D341Med (cell line): ENCODE data around the gene NIPSNAP2.
"Not testable (repeated sequence)": the region's sequence is repeated elsewhere in the genome, so short reads cannot be mapped to it uniquely, and the experiment has no call there.

Experiments
- DNase-seq: peaks from one replicate; pipeline ENCODE4 v3.0.0; 2012; ENCODE audit warnings: low spot score

Gene NIPSNAP2

GRCh38 chr7:55975988-55976633 lies 11.7 kb downstream of the NIPSNAP2 start:
- no peak for DNase-seq

GRCh38 chr7:55977831-55978230 lies 13.4 kb downstream of the NIPSNAP2 start:
- DNase-seq = peak; percentile 37

GRCh38 chr7:55980266-55980665 lies 15.9 kb downstream of the NIPSNAP2 start:
- DNase-seq = no peak

DNA sequence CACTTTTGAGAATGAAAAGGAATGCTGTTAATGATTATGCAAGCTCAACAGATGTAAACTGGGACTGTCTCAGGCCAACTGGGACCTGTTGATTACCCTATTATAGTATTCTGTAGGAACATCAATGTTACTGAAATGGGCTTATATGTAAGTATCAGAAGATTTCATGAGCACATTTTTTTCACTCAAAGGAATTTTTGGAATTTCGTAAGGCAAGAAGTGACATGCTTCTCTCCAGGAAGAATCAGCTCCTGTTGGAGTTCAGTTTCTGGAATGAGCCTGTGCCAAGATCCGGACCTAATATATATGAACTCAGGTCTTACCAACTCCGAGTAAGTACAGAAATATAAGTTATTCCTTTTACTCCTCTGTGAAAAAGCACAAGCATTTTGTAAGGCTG lies 19.2 kb downstream of the NIPSNAP2 start:
- DNase-seq = no peak

- no peak for DNase-seq
These were observed 28.0 kb downstream of the NIPSNAP2 start for GRCh38 chr7:55992346-55992745.

- DNase-seq = no peak
These were observed 32.6 kb downstream of the NIPSNAP2 start for GRCh38 chr7:55996856-55997500.

- DNase-seq = no peak
These were observed 39.4 kb downstream of the NIPSNAP2 start for GRCh38 chr7:56003749-56004148.

GRCh38 chr7:56007167-56007652 lies 42.8 kb downstream of the NIPSNAP2 start:
- DNase-seq = no peak

- no peak for DNase-seq
These were observed 43.5 kb downstream of the NIPSNAP2 start for GRCh38 chr7:56007891-56008290.

DNA sequence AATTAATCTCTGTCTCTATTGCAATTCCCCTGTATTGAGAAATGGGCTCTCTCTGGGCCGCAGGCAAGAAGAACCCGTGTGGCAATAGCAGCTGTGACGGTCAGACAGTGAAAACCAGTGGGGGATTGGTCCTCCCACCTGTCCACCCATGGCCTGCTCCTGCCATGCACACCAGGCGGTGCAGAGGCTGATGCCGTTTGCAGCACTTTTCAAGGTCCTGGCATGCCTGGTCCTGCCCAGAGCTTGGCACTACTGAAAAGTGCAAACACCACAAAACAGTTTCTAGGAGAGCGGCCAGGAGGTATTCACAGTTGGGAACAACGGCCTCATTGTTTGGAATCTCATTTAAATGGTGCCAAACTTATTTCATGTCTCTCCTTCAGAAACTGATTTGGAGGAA lies 45.3 kb downstream of the NIPSNAP2 start:
- DNase-seq = no peak

- not testable (repeated sequence) for DNase-seq
These were observed 52.6 kb downstream of the NIPSNAP2 start for GRCh38 chr7:56017015-56017414.

GRCh38 chr7:56019501-56019900 lies 55.1 kb downstream of the NIPSNAP2 start:
- DNase-seq = no peak

GRCh38 chr7:56023500-56023899 lies 59.1 kb downstream of the NIPSNAP2 start:
- DNase-seq = no peak

DNA sequence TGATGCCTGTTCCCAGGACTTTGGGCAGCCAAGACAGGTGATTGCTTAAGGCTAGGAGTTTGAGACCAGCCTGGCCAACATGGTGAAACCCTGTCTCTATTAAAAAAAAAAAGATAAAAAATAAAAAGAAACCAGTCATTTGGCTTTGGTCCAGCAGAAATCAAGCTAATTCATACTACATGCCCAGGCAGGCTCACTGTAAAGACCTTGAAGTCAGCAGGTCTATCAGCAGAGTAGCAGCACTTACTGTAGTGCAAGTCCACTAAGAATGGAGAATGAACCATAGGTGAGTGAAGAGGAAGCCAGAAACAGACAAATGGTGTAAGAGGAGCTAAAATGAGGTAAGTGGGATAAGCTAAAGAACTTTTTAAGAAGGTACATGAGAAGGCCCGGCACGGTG lies 62.2 kb downstream of the NIPSNAP2 start:
- DNase-seq = no peak

- DNase-seq = no peak
These were observed 64.7 kb downstream of the NIPSNAP2 start for GRCh38 chr7:56028942-56029630.

DNA sequence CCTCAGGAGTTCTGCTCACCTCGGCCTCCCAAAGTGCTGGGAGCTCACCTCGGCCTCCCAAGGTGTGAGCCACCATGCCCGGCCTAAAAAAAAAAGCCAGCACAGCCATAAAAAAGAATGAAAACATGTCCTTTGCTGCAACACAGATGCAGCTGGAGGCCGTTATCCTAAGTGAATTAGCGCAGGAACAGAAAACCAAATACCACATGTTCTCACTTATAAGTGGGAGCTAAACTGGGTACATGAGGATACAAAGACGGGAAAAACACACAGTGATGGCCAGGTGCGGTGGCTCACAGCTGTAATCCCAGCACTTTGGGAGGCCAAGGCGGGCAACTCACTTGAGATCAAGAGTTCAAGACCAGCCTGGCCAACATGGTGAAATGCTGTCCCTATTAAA lies 66.0 kb downstream of the NIPSNAP2 start:
- no peak for DNase-seq

GRCh38 chr7:56031556-56031955 lies 67.2 kb downstream of the NIPSNAP2 start:
- DNase-seq = not testable (repeated sequence)

DNA sequence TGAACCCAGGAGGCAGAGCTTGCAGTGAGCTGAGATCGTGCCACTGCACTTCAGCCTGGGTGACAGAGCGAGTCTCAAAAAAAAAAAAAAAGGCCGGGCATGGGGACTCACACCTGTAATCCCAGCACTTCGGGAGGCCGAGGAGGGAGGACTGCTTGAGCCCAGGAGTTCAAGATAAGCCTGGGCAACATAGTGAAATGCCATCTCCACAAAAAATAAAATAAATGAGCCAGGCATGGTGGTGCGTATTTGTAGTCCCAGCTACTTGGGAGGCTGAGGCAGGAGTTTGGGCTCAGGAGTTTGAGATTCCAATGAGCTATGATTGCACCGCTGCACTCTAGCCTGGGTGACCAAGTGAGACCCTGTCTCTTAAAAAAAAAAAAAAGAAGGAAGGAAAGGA lies 68.2 kb downstream of the NIPSNAP2 start:
- not testable (repeated sequence) for DNase-seq

DNA sequence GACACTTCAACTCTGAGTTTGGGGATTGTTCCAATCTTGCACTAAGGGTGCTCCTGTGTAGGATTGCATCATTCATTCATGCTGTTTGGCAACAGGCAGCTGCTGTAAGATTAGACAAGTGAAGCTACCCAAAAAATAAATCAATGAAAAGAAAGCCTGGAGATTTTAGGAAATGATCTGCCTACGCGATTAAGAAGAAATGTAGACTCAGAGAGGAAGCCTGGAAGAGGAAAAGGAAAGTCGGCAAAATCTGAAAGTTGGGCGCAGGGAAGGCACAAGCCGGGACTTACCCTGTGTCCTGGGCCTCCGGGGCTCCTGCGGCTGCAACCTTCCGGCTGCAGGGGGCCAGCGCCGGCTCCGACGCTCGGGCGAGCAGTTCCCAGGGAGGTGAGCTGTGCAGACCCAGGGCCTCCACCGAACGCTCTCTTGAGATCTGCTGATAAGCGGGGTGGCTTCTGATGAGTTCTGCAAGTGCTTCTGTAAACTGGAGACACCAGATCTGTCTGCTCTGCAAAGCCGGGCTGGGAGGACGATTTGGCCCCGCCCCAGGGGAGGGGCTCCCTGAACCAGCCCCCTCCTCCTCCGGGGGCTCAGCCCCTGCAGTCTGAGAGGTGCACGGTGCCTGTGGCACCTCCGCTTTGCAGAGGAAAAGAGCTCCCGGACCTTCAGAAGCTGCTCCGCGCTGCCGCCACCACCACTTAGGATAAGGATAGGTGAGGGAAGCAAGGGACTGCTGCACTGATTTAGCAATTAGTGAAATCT lies 69.5 kb downstream of the NIPSNAP2 start:
- DNase-seq = peak; percentile 90

- no peak for DNase-seq
These were observed 76.3 kb downstream of the NIPSNAP2 start for GRCh38 chr7:56040730-56041129.

DNA sequence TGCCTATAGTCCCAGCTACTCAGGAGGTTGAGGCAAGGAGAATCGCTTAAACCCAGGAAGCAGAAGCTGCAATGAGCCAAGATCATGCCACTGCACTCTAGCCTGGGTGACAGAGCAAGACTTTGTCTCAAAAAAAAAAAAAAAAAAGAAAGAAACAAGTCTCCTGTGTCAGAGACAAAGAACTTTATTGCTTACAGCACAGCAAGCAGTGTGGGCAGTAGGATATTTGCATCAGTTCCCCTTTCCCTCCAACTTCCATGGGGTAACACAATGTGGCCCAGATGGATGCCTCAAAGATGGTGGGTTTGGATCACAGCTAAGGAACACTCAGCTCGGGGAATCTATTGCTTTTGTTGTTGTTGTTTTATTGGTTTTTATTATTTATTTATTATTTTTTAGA lies 81.4 kb downstream of the NIPSNAP2 start:
- not testable (repeated sequence) for DNase-seq

DNA sequence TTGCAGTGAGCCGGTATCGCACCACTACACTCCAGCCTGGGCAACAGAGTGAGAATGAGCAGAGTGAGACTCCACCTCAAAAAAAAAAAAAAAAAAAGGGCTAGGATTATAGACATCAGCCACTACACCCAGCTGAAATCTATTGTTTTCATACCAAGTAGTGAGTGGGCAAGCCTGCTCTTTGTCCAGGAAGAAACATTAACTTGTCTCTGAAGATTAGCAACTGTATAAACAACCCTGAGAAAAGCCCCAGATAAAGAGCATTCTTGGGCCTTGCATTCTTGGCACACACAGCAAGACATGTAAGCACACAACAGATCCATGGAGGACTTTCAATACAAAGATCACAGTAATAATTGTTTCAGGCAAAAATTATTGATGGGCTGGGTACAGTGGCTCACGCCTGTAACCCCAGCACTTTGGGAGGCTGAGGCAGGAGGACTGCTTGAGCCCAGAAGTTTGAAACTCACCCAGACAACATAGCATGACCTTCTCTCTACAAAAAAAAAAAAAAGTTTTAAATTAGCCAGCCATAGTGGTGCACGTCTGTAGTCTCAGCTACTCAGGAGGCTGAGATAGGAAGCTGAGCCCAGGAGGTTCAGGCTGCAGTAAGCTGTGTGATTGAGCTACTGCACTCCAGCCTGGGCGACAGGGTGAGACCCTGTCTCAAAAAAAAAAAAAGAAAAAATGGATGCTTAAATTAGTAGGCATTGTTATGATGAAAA lies 82.5 kb downstream of the NIPSNAP2 start:
- no peak for DNase-seq
